Activated CD4-positive, alpha-beta memory T cell treated with anti-CD3 and anti-CD28 coated beads, Interleukin-2, amount 10 ng/mL, durations not matched to agents 7 days and 5 days (primary cell): ENCODE measurements around the gene KDM3B. TPM values are rescaled to one million over a fixed set of nuclear protein-coding genes. Genes with fewer than 3 reads are reported as not detected.

ENCODE experiments used
- CTCF ChIA-PET: fragments of 350-600 bp; sonication (Branson Sonifier 250); formaldehyde crosslinking; loops from one replicate; lab custom pipeline; 2021; ENCODE audit warnings: antibody characterized with exemption, inconsistent platforms; lab: Charles Lee
- POLR2A ChIA-PET: fragments of 350-600 bp; sonication (Branson Sonifier 250); formaldehyde crosslinking; loops from one replicate; lab custom pipeline; 2021; ENCODE audit warnings: antibody characterized with exemption; lab: Charles Lee
- DNase-seq: peaks from one replicate; pipeline ENCODE4 v3.0.0-alpha.2; 2020
- H3K27ac Mint-ChIP-seq: one replicate; pipeline ENCODE4 v1.8.0; 2021; ENCODE audit warnings: mild to moderate bottlenecking, mixed read lengths
- H3K27me3 Mint-ChIP-seq: one replicate; pipeline ENCODE4 v1.8.0; 2021; ENCODE audit warnings: mixed read lengths
- H3K36me3 Mint-ChIP-seq: one replicate; pipeline ENCODE4 v1.8.0; 2021; ENCODE audit warnings: low read depth, mixed read lengths
- H3K4me1 Mint-ChIP-seq: one replicate; pipeline ENCODE4 v1.8.0; 2021; ENCODE audit warnings: mixed read lengths
- H3K4me3 Mint-ChIP-seq: one replicate; pipeline ENCODE4 v1.8.0; 2021; ENCODE audit warnings: mild to moderate bottlenecking, mixed read lengths
- H3K9me3 Mint-ChIP-seq: one replicate; pipeline ENCODE4 v1.8.0; 2021; ENCODE audit warnings: mixed read lengths
- total RNA-seq, 2 experiments: library from RNA; stranded (reverse); gene quantifications; one replicate each; pipeline ENCODE4 v1.2.3, GENCODE V29; 2021

The KDM3B gene
- total RNA-seq, 2 experiments from 2014 or later = 51.9 to 57.9 TPM

- Mint-ChIP-seq H3K9me3 (no peaks in the 10 kb centered on the region), H3K36me3 (no peaks in the 10 kb centered on the region), H3K4me3 (no peak overlapping the region), H3K27ac (no peak overlapping the region), H3K27me3 (peaks cover 3% of the 10 kb centered on the region), H3K4me1 (peaks cover 2% of the 10 kb centered on the region)
- DNase-seq = no peak
- ChIA-PET POLR2A (interaction anchor here (1.5 kb wide), 1 partner anchor 18 kb away, joined by 3 read pairs; no protein-coding TSS in a partner anchor), CTCF (interaction anchor here (1.3 to 1.4 kb wide), 2 partner anchors 19 to 103 kb away, joined by 3 read pairs; no protein-coding TSS in a partner anchor)
Observed at GRCh38 chr5:138444774-138445546, 92.5 kb downstream of the KDM3B start.

GRCh38 chr5:138445547-138446271, 93.2 kb downstream of the KDM3B start:
- H3K27me3 Mint-ChIP-seq = peaks cover 3% of the 10 kb centered on the region
- no peaks in the 10 kb centered on the region for H3K9me3 Mint-ChIP-seq
- ChIA-PET POLR2A (interaction anchor here (1.5 kb wide), 1 partner anchor 18 kb away, joined by 3 read pairs; no protein-coding TSS in a partner anchor), CTCF (interaction anchor here (1.3 to 1.4 kb wide), 2 partner anchors 18 to 102 kb away, joined by 3 read pairs; no protein-coding TSS in a partner anchor)
- H3K36me3 Mint-ChIP-seq = no peaks in the 10 kb centered on the region
- no peak overlapping the region for H3K27ac Mint-ChIP-seq
- no peak overlapping the region for H3K4me3 Mint-ChIP-seq
- no peak for DNase-seq
- H3K4me1 Mint-ChIP-seq = peaks cover 5% of the 10 kb centered on the region

GRCh38 chr5:138448070-138448469, 95.6 kb downstream of the KDM3B start:
- Mint-ChIP-seq H3K27me3 (peaks cover 3% of the 10 kb centered on the region), H3K4me3 (no peak overlapping the region), H3K36me3 (no peaks in the 10 kb centered on the region), H3K27ac (no peak overlapping the region), H3K9me3 (no peaks in the 10 kb centered on the region), H3K4me1 (peaks cover 5% of the 10 kb centered on the region)
- ChIA-PET POLR2A (interaction anchor here (2.5 kb wide), 1 partner anchor 16 kb away, joined by 8 read pairs; no protein-coding TSS in a partner anchor), CTCF (interaction anchor here (1.0 to 4.8 kb wide), 6 partner anchors 11 to 100 kb away, joined by 3 to 46 read pairs (median 18); partner anchors contain the start of gene EGR1)
- DNase-seq = no peak

DNA sequence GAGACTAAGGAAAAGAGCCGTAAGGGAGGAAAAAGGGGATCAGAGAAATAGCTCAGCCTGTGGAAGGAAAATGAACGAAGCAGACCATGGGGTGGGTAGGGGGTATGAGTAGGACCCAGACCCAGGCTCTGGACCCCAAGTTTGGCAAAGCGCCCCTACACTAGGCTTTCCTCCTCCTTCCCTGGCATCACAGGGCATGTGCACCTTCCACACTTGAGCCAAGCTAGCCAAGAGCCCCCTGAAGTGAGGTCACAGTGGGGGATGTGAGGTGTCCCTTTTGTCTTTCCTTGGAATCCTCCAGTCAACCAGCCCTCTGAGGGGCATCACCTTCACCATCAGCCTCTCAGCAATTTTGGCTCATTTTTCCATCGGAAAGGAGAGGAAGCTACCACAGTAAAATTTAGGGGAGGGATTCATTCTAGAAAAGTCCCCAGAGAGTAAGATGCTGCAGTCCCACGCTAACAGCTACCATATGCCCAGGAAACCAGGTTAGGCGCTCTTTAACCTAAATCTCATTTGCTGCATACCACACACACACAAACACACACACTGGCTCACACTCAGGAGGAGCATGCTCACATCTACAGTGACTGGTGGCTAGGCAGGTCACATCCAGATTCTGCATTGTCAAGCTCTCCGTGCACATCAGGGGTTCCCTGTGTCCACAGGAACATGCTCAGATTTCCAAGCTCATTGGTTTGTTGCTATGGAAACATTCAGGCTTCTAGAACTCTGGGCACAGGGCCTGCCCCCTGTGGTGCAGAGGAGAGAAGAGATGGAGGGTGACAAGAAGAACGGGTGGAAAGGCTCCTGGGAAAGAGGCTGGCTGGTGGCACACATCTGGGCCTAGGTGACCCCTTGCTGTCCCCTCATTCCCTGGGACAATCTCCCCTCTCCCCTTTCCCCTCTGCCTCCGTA, 96.3 kb downstream of the KDM3B start:
- no peaks in the 10 kb centered on the region for H3K9me3 Mint-ChIP-seq
- DNase-seq = no peak
- POLR2A ChIA-PET = interaction anchor here (1.9 to 2.5 kb wide), 3 partner anchors 15 to 127 kb away, joined by 6 to 8 read pairs (median 7); partner anchors contain the start of genes ETF1 and HSPA9
- no peak overlapping the region for H3K27ac Mint-ChIP-seq
- CTCF ChIA-PET = interaction anchor here (0.8 to 4.8 kb wide), 15 partner anchors 10 to 102 kb away, joined by 3 to 46 read pairs (median 5); partner anchors contain the start of genes EGR1, KDM3B and REEP2
- no peak overlapping the region for H3K4me3 Mint-ChIP-seq
- peaks cover 5% of the 10 kb centered on the region for H3K4me1 Mint-ChIP-seq
- no peaks in the 10 kb centered on the region for H3K36me3 Mint-ChIP-seq
- H3K27me3 Mint-ChIP-seq = peaks cover 3% of the 10 kb centered on the region

DNA sequence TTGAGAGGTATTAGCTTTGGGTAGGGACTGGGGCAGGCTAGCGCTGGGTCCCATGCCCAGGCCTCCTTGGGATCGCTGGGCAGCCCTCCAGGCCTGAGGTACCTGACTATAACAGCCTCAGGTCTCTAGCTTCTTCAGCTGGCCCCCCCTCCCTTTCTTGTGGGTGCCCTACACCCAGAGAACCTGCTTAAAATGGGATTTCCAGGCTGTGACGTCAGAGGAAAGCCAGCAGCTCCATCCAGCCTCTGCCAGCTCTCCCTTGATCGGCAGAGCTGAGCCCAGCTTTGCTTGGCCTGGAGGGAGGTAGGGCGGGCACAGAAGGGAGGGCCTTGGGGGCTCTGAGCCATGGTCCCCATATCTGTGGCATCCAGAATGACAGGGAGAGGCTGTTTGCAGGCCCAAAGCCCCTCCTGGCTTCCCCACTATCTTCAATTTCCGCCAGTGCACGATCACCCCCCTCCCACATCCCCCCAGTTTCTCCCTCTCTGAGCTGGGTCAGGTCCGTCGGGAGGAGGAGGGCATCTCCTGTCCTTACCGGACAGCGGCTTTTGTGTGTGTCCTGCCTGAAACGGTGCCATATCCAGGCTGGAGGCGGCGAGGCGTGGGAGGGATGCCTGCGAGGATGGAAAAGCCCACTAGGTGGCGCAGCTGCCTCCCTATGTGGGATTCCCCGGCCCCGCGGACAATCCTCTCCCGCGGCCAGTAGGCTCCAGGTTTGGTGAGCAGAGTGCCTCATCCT, 97.2 kb downstream of the KDM3B start:
- Mint-ChIP-seq H3K36me3 (no peaks in the 10 kb centered on the region), H3K27ac (no peak overlapping the region), H3K4me1 (peaks cover 5% of the 10 kb centered on the region), H3K27me3 (peaks cover 3% of the 10 kb centered on the region), H3K9me3 (no peaks in the 10 kb centered on the region), H3K4me3 (no peak overlapping the region)
- CTCF ChIA-PET = interaction anchor here (0.6 to 4.8 kb wide), 24 partner anchors 9 to 810 kb away, joined by 3 to 46 read pairs (median 4); partner anchors contain the start of genes EGR1, KDM3B and REEP2
- POLR2A ChIA-PET = interaction anchor here (1.0 to 2.5 kb wide), 6 partner anchors 14 to 126 kb away, joined by 3 to 8 read pairs (median 5); partner anchors contain the start of genes ETF1 and HSPA9
- peak; percentile 82 for DNase-seq

GRCh38 chr5:138450971-138451370, 98.5 kb downstream of the KDM3B start:
- H3K27me3 Mint-ChIP-seq = peaks cover 3% of the 10 kb centered on the region
- H3K9me3 Mint-ChIP-seq = no peaks in the 10 kb centered on the region
- ChIA-PET CTCF (interaction anchor here (0.7 to 4.8 kb wide), 18 partner anchors 8 to 568 kb away, joined by 3 to 46 read pairs (median 6); partner anchors contain the start of genes EGR1 and KDM3B), POLR2A (interaction anchor here (0.7 to 2.4 kb wide), 4 partner anchors 15 to 263 kb away, joined by 3 to 7 read pairs (median 4); partner anchors contain the start of genes EGR1, ETF1 and FAM53C)
- H3K27ac Mint-ChIP-seq = no peak overlapping the region
- DNase-seq = no peak
- H3K4me3 Mint-ChIP-seq = no peak overlapping the region
- no peaks in the 10 kb centered on the region for H3K36me3 Mint-ChIP-seq
- peaks cover 5% of the 10 kb centered on the region for H3K4me1 Mint-ChIP-seq

DNA sequence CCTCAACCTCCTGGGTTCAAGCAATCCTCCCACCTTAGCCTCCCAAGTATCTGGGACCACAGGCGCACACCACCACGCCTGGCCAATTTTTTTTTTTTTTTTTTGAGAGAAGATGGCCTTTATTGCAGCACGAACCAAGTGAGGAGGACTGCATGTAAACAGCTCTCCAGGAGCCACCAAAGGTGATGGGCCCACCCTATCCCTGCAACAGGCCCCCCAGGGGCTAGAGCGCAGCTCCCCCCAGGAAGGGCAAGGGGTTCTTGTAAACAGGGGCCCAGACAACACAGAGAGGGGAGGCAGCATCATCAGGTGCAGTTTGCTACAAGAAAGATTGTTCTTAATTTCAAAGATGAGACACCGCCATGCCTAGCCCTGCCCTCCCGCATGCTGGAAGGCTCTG, 100.2 kb downstream of the KDM3B start:
- H3K4me3 Mint-ChIP-seq = no peak overlapping the region
- CTCF ChIA-PET = interaction anchor here (0.6 to 2.1 kb wide), 3 partner anchors 14 to 1245 kb away, joined by 3 to 6 read pairs (median 4); no protein-coding TSS in a partner anchor
- POLR2A ChIA-PET = interaction anchor here (0.9 kb wide), 1 partner anchor 13 kb away, joined by 4 read pairs; the partner anchor contains the start of gene EGR1

DNA sequence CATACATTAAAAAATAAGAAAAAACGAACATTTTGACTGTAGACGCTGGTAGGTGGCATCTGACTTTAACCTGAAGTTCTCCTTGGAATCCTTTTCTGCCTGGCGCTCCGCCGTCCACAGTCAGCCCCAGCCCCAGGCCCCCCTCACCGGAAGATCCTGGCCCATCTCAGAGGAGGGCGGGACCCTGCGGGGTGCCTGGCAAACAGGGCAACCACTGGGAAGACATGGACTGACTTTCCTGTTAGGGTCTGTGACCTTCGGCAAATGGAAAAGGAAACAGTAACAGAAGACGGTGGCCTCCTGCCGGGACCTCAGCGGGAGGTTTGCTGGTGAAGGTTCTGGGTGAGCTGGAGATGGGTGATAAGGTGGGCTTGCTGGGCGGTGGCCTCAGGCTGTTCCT, 101.1 kb downstream of the KDM3B start:
- H3K9me3 Mint-ChIP-seq = no peaks in the 10 kb centered on the region
- no peak overlapping the region for H3K4me3 Mint-ChIP-seq
- CTCF ChIA-PET = interaction anchor here (0.6 kb wide), 1 partner anchor 1246 kb away, joined by 4 read pairs; no protein-coding TSS in a partner anchor
- H3K27me3 Mint-ChIP-seq = peaks cover 6% of the 10 kb centered on the region
- no peak for DNase-seq
- H3K4me1 Mint-ChIP-seq = peaks cover 11% of the 10 kb centered on the region
- no peak overlapping the region for H3K27ac Mint-ChIP-seq
- POLR2A ChIA-PET = interaction anchor here (0.9 kb wide), 1 partner anchor 12 kb away, joined by 4 read pairs; the partner anchor contains the start of gene EGR1
- H3K36me3 Mint-ChIP-seq = no peaks in the 10 kb centered on the region

More for the DNA sequence above, 100.2 kb downstream of the KDM3B start:
- H3K27ac Mint-ChIP-seq = no peak overlapping the region
- H3K9me3 Mint-ChIP-seq = no peaks in the 10 kb centered on the region
- H3K27me3 Mint-ChIP-seq = peaks cover 6% of the 10 kb centered on the region
- H3K4me1 Mint-ChIP-seq = peaks cover 5% of the 10 kb centered on the region
- no peaks in the 10 kb centered on the region for H3K36me3 Mint-ChIP-seq
- no peak for DNase-seq

GRCh38 chr5:138454121-138454520, 101.6 kb downstream of the KDM3B start:
- POLR2A ChIA-PET = no interaction called here

GRCh38 chr5:138455232-138455930, 102.9 kb downstream of the KDM3B start:
- DNase-seq = no peak
- Mint-ChIP-seq H3K4me3 (no peak overlapping the region), H3K4me1 (peaks cover 21% of the 10 kb centered on the region), H3K27ac (no peak overlapping the region), H3K9me3 (no peaks in the 10 kb centered on the region), H3K36me3 (peaks cover 2% of the 10 kb centered on the region), H3K27me3 (peaks cover 4% of the 10 kb centered on the region)
- ChIA-PET POLR2A (no interaction called here), CTCF (interaction anchor here (0.7 to 1.9 kb wide), 4 partner anchors 9 to 48 kb away, joined by 3 to 10 read pairs (median 6); partner anchors contain the start of gene EGR1)

More at GRCh38 chr5:138454121-138454520, 101.6 kb downstream of the KDM3B start:
- Mint-ChIP-seq H3K4me3 (no peak overlapping the region), H3K9me3 (no peaks in the 10 kb centered on the region), H3K27me3 (peaks cover 4% of the 10 kb centered on the region), H3K27ac (no peak overlapping the region), H3K4me1 (peaks cover 17% of the 10 kb centered on the region), H3K36me3 (peaks cover under 1% of the 10 kb centered on the region)
- CTCF ChIA-PET = interaction anchor here (1.8 to 1.9 kb wide), 2 partner anchors 10 to 49 kb away, joined by 9 to 10 read pairs; partner anchors contain the start of gene EGR1
- DNase-seq = no peak
